Stimulated activated CD8-positive, alpha-beta memory T cell treated with anti-CD3 and anti-CD28 coated beads, Interleukin-7, amount 100 ng/mL, for 1 hour (primary cell): ENCODE measurements around the gene LRRC72.
"Not testable (repeated sequence)": the region's sequence is repeated elsewhere in the genome, so short reads cannot be mapped to it uniquely, and the experiment has no call there.

Source experiments
- DNase-seq, 2 donors: peaks; one replicate each; pipeline ENCODE4 v3.0.0-alpha.2; 2020; ENCODE audit warnings: low read depth in 2 of 2

Gene LRRC72

GRCh38 chr7:16579216-16579615 is 52.6 kb downstream of the LRRC72 start:
- no peak for DNase-seq

GRCh38 chr7:16581286-16581685 is 54.7 kb downstream of the LRRC72 start:
- DNase-seq = no peak

GRCh38 chr7:16583834-16584233 is 57.2 kb downstream of the LRRC72 start:
- no peak for DNase-seq

GRCh38 chr7:16585540-16585939 is 58.9 kb downstream of the LRRC72 start:
- DNase-seq = no peak

- DNase-seq = no peak
Measured at GRCh38 chr7:16586081-16586874, 59.7 kb downstream of the LRRC72 start.

- no peak for DNase-seq
Measured at GRCh38 chr7:16587129-16587528, 60.5 kb downstream of the LRRC72 start.

- DNase-seq = no peak
Measured at GRCh38 chr7:16587790-16588189, 61.2 kb downstream of the LRRC72 start.

GRCh38 chr7:16589881-16590280 is 63.3 kb downstream of the LRRC72 start:
- DNase-seq = no peak

- DNase-seq = no peak
Measured at GRCh38 chr7:16590424-16590823, 63.8 kb downstream of the LRRC72 start.

GRCh38 chr7:16592395-16592794 is 65.8 kb downstream of the LRRC72 start:
- DNase-seq = no peak

- no peak for DNase-seq
Measured at GRCh38 chr7:16594061-16594460, 67.4 kb downstream of the LRRC72 start.

- DNase-seq = no peak
Measured at GRCh38 chr7:16594676-16595075, 68.1 kb downstream of the LRRC72 start.

GRCh38 chr7:16595596-16595995 is 69.0 kb downstream of the LRRC72 start:
- not testable (repeated sequence) for DNase-seq

- DNase-seq = no peak
Measured at GRCh38 chr7:16598015-16598414, 71.4 kb downstream of the LRRC72 start.

- no peak for DNase-seq
Measured at GRCh38 chr7:16599860-16600259, 73.2 kb downstream of the LRRC72 start.

- DNase-seq = no peak
Measured at GRCh38 chr7:16603633-16604032, 77.0 kb downstream of the LRRC72 start.

GRCh38 chr7:16604054-16604453 is 77.4 kb downstream of the LRRC72 start:
- no peak for DNase-seq

GRCh38 chr7:16606704-16607103 is 80.1 kb downstream of the LRRC72 start:
- no peak for DNase-seq

- DNase-seq = no peak
Measured at GRCh38 chr7:16609842-16610450, 83.3 kb downstream of the LRRC72 start.

GRCh38 chr7:16611711-16612110 is 85.1 kb downstream of the LRRC72 start:
- no peak for DNase-seq

- DNase-seq = no peak
Measured at GRCh38 chr7:16615228-16615627, 88.6 kb downstream of the LRRC72 start.

GRCh38 chr7:16616122-16616521 is 89.5 kb downstream of the LRRC72 start:
- DNase-seq = no peak

- no peak for DNase-seq
Measured at GRCh38 chr7:16616542-16616941, 89.9 kb downstream of the LRRC72 start.
